GM20000 (cell line): Measurements from ENCODE around the gene RBM23.
"Not testable (repeated sequence)": the region's sequence is repeated elsewhere in the genome, so short reads cannot be mapped to it uniquely, and the experiment has no call there.

Experiments
- DNase-seq: peaks from one replicate; pipeline ENCODE4 v3.0.0; 2012; ENCODE audit warnings: low spot score
- TF ChIP-seq, protein P1 (sequence below): IDR thresholded peaks from 2 replicates; pipeline ENCODE4 v1.5.1; 2012; ENCODE audit warnings: mild to moderate bottlenecking, control low read depth; ENCODE audit errors: extremely low read depth, missing control alignments

The RBM23 gene

DNA sequence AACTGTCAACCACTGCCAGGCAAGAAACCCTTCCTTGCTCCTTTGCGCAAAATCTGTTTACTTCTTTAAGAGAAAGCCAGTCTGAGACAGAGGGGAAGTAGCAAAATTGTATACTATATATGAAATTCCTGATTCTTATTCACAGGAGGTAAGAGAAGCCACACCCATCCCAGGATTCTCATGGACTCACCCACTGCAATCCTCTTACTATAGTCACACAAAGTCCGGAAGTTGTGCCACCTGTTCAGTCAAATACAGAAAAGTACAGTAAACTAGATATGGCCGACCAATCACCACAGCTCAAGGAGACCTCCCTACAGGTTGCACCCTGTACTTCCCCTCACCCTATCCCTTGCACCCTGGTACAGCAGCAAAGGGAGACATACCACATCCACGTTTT lies 7.4 kb upstream of the RBM23 start:
- no peak for DNase-seq
- TF ChIP-seq, protein P1, sequence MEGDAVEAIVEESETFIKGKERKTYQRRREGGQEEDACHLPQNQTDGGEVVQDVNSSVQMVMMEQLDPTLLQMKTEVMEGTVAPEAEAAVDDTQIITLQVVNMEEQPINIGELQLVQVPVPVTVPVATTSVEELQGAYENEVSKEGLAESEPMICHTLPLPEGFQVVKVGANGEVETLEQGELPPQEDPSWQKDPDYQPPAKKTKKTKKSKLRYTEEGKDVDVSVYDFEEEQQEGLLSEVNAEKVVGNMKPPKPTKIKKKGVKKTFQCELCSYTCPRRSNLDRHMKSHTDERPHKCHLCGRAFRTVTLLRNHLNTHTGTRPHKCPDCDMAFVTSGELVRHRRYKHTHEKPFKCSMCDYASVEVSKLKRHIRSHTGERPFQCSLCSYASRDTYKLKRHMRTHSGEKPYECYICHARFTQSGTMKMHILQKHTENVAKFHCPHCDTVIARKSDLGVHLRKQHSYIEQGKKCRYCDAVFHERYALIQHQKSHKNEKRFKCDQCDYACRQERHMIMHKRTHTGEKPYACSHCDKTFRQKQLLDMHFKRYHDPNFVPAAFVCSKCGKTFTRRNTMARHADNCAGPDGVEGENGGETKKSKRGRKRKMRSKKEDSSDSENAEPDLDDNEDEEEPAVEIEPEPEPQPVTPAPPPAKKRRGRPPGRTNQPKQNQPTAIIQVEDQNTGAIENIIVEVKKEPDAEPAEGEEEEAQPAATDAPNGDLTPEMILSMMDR = no peak

DNA sequence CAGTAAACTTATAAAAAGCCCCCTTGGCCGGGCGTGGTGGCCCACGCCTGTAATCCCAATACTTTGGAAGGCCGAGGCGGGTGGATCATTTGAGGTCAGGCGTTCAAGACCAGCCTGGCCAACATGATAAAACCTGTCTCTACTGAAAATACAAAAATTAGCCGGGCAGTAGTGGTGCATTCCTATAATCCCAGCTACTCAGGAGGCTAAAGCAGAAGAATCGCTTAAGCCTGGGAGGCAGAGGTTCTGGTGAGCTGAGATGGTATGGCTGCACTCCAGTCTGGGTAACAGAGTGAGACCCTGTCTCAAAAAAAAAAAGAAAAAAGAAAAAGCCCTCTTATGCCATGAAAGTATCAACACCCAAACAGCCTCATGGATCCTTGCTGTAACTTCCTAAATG lies 6.6 kb upstream of the RBM23 start:
- no peak for DNase-seq
- TF ChIP-seq, protein P1 = no peak

DNA sequence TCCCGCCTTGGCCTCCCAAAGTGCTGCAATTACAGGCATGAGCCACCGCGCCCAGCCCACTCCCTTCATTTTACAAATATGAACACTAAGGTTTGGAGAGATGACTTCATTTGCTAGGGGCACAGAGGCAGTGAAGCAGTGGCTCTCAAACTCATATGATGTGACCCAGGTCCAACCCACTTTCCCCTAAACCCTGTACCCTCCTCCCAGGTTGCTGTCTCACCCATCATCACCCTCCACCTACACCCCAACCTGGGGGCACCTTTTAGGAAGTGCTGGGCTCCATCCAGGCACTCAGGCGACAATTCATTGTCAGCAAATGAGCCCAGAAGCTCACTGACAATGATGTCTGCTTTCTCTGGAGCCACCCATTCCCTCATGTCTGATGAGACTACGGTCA lies 4.8 kb upstream of the RBM23 start:
- DNase-seq = no peak
- TF ChIP-seq, protein P1 = no peak

DNA sequence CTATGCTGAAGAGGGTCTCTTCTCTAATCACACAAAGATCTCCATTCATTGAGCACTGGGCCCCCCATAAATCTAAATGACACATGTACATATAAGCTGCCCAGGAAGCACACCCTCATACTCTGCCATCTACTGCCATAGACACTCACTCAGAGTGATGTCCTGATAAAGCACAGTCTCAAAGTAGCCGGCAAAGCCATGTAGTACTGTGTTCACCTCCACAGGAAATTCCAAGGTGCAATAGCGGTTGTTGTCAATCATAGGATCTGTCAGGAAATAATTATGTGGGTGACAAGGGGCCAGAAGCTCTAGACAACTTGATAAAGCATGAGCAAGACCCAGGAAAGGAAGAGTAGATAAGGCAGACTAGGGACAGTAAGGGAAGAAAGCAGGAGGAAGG lies 3.3 kb upstream of the RBM23 start:
- TF ChIP-seq, protein P1 = no peak
- DNase-seq = no peak

DNA sequence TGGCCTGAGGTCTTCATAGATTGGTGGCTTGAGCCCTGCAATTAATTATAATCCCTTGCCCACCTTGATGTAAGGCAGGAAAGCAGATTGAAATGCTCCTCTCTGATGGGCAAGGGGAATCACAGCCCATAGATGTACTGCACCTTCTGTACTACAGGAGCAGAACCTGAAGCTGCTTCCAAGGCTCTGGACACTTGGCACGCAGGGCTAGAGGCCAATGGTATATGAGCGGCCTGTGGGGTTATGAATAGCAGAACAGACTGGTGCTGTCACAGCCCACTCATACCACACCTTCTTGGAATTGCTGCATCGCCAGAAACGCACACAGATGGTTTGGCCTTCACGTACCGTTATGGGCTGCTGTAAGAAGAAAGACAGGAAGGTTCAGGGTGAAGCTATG lies 1.7 kb upstream of the RBM23 start:
- TF ChIP-seq, protein P1 = no peak
- DNase-seq = no peak

DNA sequence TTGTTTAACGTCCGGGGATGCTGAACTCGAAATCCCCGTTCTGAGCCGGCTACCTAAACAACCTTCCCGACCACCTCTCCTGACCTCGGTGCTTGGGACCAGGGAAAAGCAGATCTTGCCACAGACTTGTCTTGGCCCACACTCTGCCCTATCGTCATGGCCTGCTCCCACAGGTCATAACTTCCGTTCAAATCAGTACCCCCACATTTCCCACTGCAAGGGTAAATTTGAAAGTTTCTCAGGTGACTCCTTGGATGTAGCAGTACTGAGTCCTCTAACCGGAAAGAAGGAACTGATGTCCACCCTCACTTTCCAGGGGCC lies 612 bp upstream of the RBM23 start:
- no peak for DNase-seq
- TF ChIP-seq, protein P1 = no peak

DNA sequence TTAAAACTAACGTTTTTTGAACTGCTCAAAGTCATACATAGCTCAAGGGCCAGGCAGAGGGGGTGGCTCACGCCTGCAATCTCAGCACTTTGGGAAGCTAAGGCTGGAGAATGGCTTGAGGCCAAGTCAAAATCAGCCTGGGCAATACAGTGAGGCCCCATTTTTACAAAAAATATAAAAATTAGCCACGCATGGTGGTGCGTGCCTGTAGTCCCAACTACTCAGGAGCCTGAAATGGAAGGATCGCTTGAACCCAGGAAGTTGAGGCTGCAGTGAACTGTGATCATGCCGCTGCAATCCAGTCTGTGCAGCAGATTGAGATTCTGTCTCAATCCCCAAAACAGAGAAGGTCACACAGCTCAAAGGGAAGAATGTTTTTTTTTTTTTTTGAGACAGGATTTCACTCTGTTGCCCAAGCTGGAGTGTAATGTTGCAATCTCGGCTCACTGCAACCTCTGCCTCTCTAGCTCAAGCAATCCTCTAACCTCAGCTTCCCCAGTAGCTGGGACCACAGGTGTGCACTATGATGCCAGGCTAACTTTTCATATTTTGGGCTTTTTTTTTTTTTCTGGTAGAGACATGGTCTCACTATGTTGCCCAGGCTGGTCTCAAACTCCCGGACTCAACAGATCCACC lies 2.9 kb downstream of the RBM23 start:
- TF ChIP-seq, protein P1 = no peak

DNA sequence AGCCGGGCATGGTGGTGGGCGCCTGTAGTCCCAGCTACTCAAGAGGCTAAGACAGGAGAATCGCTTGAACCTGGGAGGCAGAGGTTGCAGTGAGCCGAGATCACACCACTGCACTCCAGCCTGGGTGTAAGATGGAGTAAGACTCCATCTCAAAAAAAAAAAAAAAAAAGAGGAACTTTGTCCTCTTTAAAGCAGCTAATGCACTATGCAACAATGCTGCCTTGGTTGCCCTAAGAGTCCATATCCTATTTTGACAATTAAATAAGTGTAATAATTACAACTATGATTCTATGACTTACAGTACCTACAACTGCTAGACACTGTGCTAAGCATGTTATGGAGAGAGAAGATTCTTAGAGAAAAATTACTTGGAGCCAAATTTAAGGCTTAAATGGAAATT lies 4.1 kb downstream of the RBM23 start:
- DNase-seq = not testable (repeated sequence)

More for the DNA sequence above, 2.9 kb downstream of the RBM23 start:
- DNase-seq = no peak
